ENCODE results near the gene HCFC2. TPM values are rescaled to one million over a fixed set of nuclear protein-coding genes. Genes with fewer than 3 reads are reported as not detected.

The HCFC2 gene
- total and polyA plus RNA-seq, 9 of the 15 experiments (the other 6 are each of a cell fraction or from before 2014, with no cell fraction given) = 1.2 to 6.5 (median 3.8) TPM

- TF ChIP-seq TOE1 (IDR thresholded peaks at IDR 0.05; ENCODE audit: borderline replicate concordance) = peak; percentile 50; the same call in 1 of the 2 replicates
- no peak for TF ChIP-seq TOE1 (CRISPR knock-in tag; IDR thresholded peaks at IDR 0.05; ENCODE audit: borderline replicate concordance, low read depth)
- TF ChIP-seq ZSCAN29 (IDR thresholded peaks at IDR 0.05) = no peak
- no peak for TF ChIP-seq ZNF639 (CRISPR knock-in tag; conservative IDR thresholded peaks at IDR 0.05 in 1 of 2, IDR thresholded peaks at IDR 0.05 in 1 of 2)
- TF ChIP-seq FOSL1 (tag; conservative IDR thresholded peaks at IDR 0.05) = peak; percentile 23; the same call in 1 of the 2 replicates
- TF ChIP-seq PHF8 (IDR thresholded peaks at IDR 0.05; ENCODE audit: borderline replicate concordance, low read length) = no peak
- no peak for TF ChIP-seq ZNF263 (CRISPR knock-in tag; IDR thresholded peaks at IDR 0.05; ENCODE audit: borderline replicate concordance)
- TF ChIP-seq LCOR (CRISPR knock-in tag; IDR thresholded peaks at IDR 0.05) = no peak
- no peak for TF ChIP-seq IRF9 (tag; IDR thresholded peaks at IDR 0.05)
- no peak for TF ChIP-seq PYGO2 (tag; IDR thresholded peaks at IDR 0.05)
- TF ChIP-seq BRF2 (IDR thresholded peaks at IDR 0.05; ENCODE audit: borderline replicate concordance, insufficient read depth, insufficient read length) = no peak
- TF ChIP-seq ZNF609 (CRISPR knock-in tag; IDR thresholded peaks at IDR 0.05; ENCODE audit: borderline replicate concordance) = no peak
- no peak for TF ChIP-seq TBL1XR1 (IDR thresholded peaks at IDR 0.05; ENCODE audit: low read length in 2 of 2)
- no peak for TF ChIP-seq FOXO4 (CRISPR knock-in tag; IDR thresholded peaks at IDR 0.05)
These were observed 3.5 kb upstream of the HCFC2 start (continued) for GRCh38 chr12:104060791-104061190.
